H1 (cell line): ENCODE results near the gene NPHP4. TPM values are rescaled to one million over a fixed set of nuclear protein-coding genes. Genes with fewer than 3 reads are reported as not detected.

Experiments used
- CTCF ChIA-PET: fragments of 300-600 bp; sonication (Branson Sonifier 250); formaldehyde crosslinking; loops from one replicate; lab custom pipeline; 2021; ENCODE audit not compliant: partially characterized antibody; lab: Charles Lee
- POLR2A ChIA-PET: fragments of 300-600 bp; sonication (Branson Sonifier 250); formaldehyde crosslinking; loops from one replicate; lab custom pipeline; 2021; ENCODE audit warnings: inconsistent platforms; ENCODE audit not compliant: partially characterized antibody; lab: Charles Lee
- DNase-seq, 2 experiments: peaks; one replicate each; pipeline versions ENCODE4 v3.0.0 to v3.0.0-alpha.2; 2010 to 2022; ENCODE audit warnings: low spot score in 2 of 2, low read depth in 1 of 2, mixed read lengths in 1 of 2
- FAIRE-seq: peaks from 2 replicates; lab custom pipeline; 2011; peaks lifted over from hg19 to GRCh38; lab: Jason Lieb, UNC
- H2AFZ ChIP-seq: 2 replicates; pipeline ENCODE4 v1.8.1; 2012; ENCODE audit warnings: low read length, inconsistent platforms
- H2AK5ac ChIP-seq: 2 replicates; pipeline ENCODE4 v1.6.1; 2013; ENCODE audit warnings: low read depth, low read length
- H2BK120ac ChIP-seq: replicated peaks from 2 replicates; pipeline ENCODE3; 2013; ENCODE audit warnings: low read depth, low read length, inconsistent platforms
- H2BK12ac ChIP-seq: 2 replicates; pipeline ENCODE4 v1.6.1; 2013; ENCODE audit warnings: low read depth, low read length
- H2BK15ac ChIP-seq: 2 replicates; pipeline ENCODE4 v1.6.1; 2013; ENCODE audit warnings: low read length
- H2BK20ac ChIP-seq: 2 replicates; pipeline ENCODE4 v1.6.1; 2013; ENCODE audit warnings: low read length
- H2BK5ac ChIP-seq: 2 replicates; pipeline ENCODE4 v1.6.1; 2013; ENCODE audit warnings: low read depth, low read length
- H3K14ac ChIP-seq: 2 replicates; pipeline ENCODE4 v1.6.1; 2013; ENCODE audit warnings: inconsistent platforms; ENCODE audit not compliant: insufficient read length
- H3K18ac ChIP-seq: 2 replicates; pipeline ENCODE4 v1.6.1; 2013; ENCODE audit warnings: low read length; ENCODE audit errors: extremely low read depth
- H3K23ac ChIP-seq: 2 replicates; pipeline ENCODE4 v1.6.1; 2013; ENCODE audit warnings: inconsistent platforms; ENCODE audit not compliant: insufficient read length
- H3K23me2 ChIP-seq: 2 replicates; pipeline ENCODE4 v1.6.1; 2013; ENCODE audit warnings: low read depth, low read length
- H3K27ac ChIP-seq: 2 replicates; pipeline ENCODE4 v1.6.1; 2011; ENCODE audit warnings: low read depth, low read length, inconsistent platforms
- H3K27me3 ChIP-seq, 4 experiments: replicated peaks in 1 of 4; 1 replicate in 1 of 4; 2 replicates in 3 of 4; pipeline versions ENCODE4 v1.6.1 to v1.8.1; 2011 to 2013; ENCODE audit warnings: low read length in 3 of 4, mild to moderate bottlenecking in 3 of 4, inconsistent platforms in 2 of 4, mixed read lengths in 2 of 4, moderate library complexity in 1 of 4; ENCODE audit not compliant: control insufficient read depth in 3 of 4, insufficient read depth in 3 of 4; ENCODE audit errors: extremely low read depth in 1 of 4
- H3K36me3 ChIP-seq, 4 experiments: 2 replicates each; pipeline versions ENCODE4 v1.6.1 to v1.8.1; 2011 to 2013; ENCODE audit warnings: mild to moderate bottlenecking in 4 of 4, low read length in 3 of 4, moderate library complexity in 2 of 4, control low read depth in 1 of 4, inconsistent platforms in 1 of 4; ENCODE audit not compliant: insufficient read depth in 4 of 4, control insufficient read depth in 2 of 4
- H3K4ac ChIP-seq: replicated peaks from 2 replicates; pipeline ENCODE3; 2013; ENCODE audit warnings: low read length, low read depth, mixed read lengths, inconsistent platforms; ENCODE audit not compliant: insufficient read length
- H3K4me1 ChIP-seq, 4 experiments: replicated peaks in 1 of 4; 1 replicate in 1 of 4; 2 replicates in 3 of 4; pipeline versions ENCODE4 v1.6.1 to v1.8.1; 2011 to 2013; ENCODE audit warnings: low read length in 3 of 4, inconsistent platforms in 2 of 4, mixed read lengths in 1 of 4; ENCODE audit not compliant: insufficient read depth in 4 of 4, control insufficient read depth in 3 of 4
- H3K4me2 ChIP-seq, 2 experiments: 2 replicates each; pipeline versions ENCODE4 v1.6.1 to v1.8.1; 2011 to 2013; ENCODE audit warnings: low read depth in 2 of 2, low read length in 2 of 2, control low read depth in 1 of 2, inconsistent platforms in 1 of 2, mild to moderate bottlenecking in 1 of 2; ENCODE audit not compliant: insufficient read depth in 1 of 2
- H3K4me3 ChIP-seq, 4 experiments: fragments of 200-600, 300-600 bp in 1 of 4; sonication (generic), shearing (Covaris generic), sonication (Bioruptor Twin) in 1 of 4; 2 replicates each; pipeline versions ENCODE4 v1.5.1 to v1.8.1; 2011 to 2016; ENCODE audit warnings: low read length in 4 of 4, low read depth in 3 of 4, control low read depth in 2 of 4, inconsistent platforms in 2 of 4, mild to moderate bottlenecking in 2 of 4, mixed read lengths in 1 of 4, moderate library complexity in 1 of 4; ENCODE audit not compliant: insufficient read depth in 2 of 4; ENCODE audit errors: extremely low read depth in 1 of 4
- H3K56ac ChIP-seq: replicated peaks from 2 replicates; pipeline ENCODE3; 2013; ENCODE audit warnings: low read depth, mild to moderate bottlenecking, mixed read lengths, low read length, inconsistent platforms; ENCODE audit not compliant: insufficient read length
- H3K79me1 ChIP-seq: 2 replicates; pipeline ENCODE4 v1.6.1; 2013; ENCODE audit warnings: low read depth, low read length, control low read depth
- H3K79me2 ChIP-seq, 2 experiments: 2 replicates each; pipeline versions ENCODE4 v1.6.1 to v1.8.1; 2012 to 2013; ENCODE audit warnings: low read length in 2 of 2, mild to moderate bottlenecking in 2 of 2, inconsistent platforms in 1 of 2; ENCODE audit not compliant: insufficient read depth in 2 of 2, control insufficient read depth in 1 of 2
- H3K9ac ChIP-seq, 4 experiments: replicated peaks in 1 of 4; 1 replicate in 1 of 4; 2 replicates in 3 of 4; pipeline versions ENCODE4 v1.6.1 to v1.8.1; 2011 to 2013; ENCODE audit warnings: low read depth in 3 of 4, low read length in 3 of 4, control low read depth in 2 of 4, mild to moderate bottlenecking in 2 of 4, moderate library complexity in 2 of 4, inconsistent platforms in 1 of 4; ENCODE audit errors: extremely low read depth in 1 of 4
- H3K9me3 ChIP-seq, 2 experiments: 2 replicates each; pipeline versions ENCODE4 v1.6.1 to v1.8.1; 2012 to 2013; ENCODE audit warnings: mild to moderate bottlenecking in 2 of 2, moderate library complexity in 2 of 2, control low read depth in 1 of 2, inconsistent platforms in 1 of 2, low read depth in 1 of 2, low read length in 1 of 2, mixed read lengths in 1 of 2; ENCODE audit not compliant: insufficient read depth in 2 of 2
- H4K20me1 ChIP-seq, 2 experiments: replicated peaks in 1 of 2; 2 replicates each; pipeline versions ENCODE3 to v1.8.1; 2011 to 2013; ENCODE audit warnings: inconsistent platforms in 2 of 2, low read length in 2 of 2, mild to moderate bottlenecking in 1 of 2; ENCODE audit not compliant: insufficient read depth in 2 of 2, control insufficient read depth in 1 of 2
- H4K5ac ChIP-seq: 2 replicates; pipeline ENCODE4 v1.6.1; 2013; ENCODE audit warnings: low read length, low read depth, mixed read lengths, inconsistent platforms; ENCODE audit not compliant: insufficient read length
- H4K8ac ChIP-seq: 2 replicates; pipeline ENCODE4 v1.8.0; 2013; ENCODE audit warnings: mild to moderate bottlenecking, moderate library complexity, low read length, inconsistent platforms; ENCODE audit not compliant: insufficient read depth; ENCODE audit errors: extremely low read depth
- H4K91ac ChIP-seq: replicated peaks from 2 replicates; pipeline ENCODE3; 2013; ENCODE audit warnings: low read length, mixed read lengths, inconsistent platforms; ENCODE audit not compliant: insufficient read length
- BACH1 ChIP-seq: IDR thresholded peaks from 2 replicates; pipeline ENCODE4 v1.6.1; 2012; ENCODE audit warnings: low read length, improper control_type of control experiment
- CBX8 ChIP-seq: fragments of 300-800, 300-1000 bp; sonication (generic); IDR thresholded peaks from 2 replicates; pipeline ENCODE4 v1.7.1; 2016; ENCODE audit warnings: low read depth, low read length, borderline replicate concordance
- CREB1 ChIP-seq: IDR thresholded peaks from 2 replicates; pipeline ENCODE4 v1.6.1; 2012; ENCODE audit warnings: inconsistent platforms
- EGR1 ChIP-seq: IDR thresholded peaks from 2 replicates; pipeline ENCODE4 v1.6.1; 2011; ENCODE audit warnings: low read depth, low read length, borderline replicate concordance
- EP300 ChIP-seq, 2 experiments: IDR thresholded peaks; 1 replicate in 1 of 2; 2 replicates in 1 of 2; pipeline ENCODE4 v1.6.1; 2011 to 2012; ENCODE audit warnings: low read depth in 2 of 2, low read length in 2 of 2, mild to moderate bottlenecking in 2 of 2, borderline replicate concordance in 1 of 2, inconsistent platforms in 1 of 2, moderate library complexity in 1 of 2
- KDM4A ChIP-seq: IDR thresholded peaks from one replicate; pipeline ENCODE4 v1.7.1; 2012; ENCODE audit warnings: low read depth, mild to moderate bottlenecking, moderate library complexity, low read length, inconsistent platforms; ENCODE audit not compliant: severe bottlenecking
- MAFK ChIP-seq: IDR thresholded peaks from 2 replicates; pipeline ENCODE4 v1.6.1; 2012; ENCODE audit warnings: low read depth, mild to moderate bottlenecking, improper control_type of control experiment, low read length
- POU5F1 ChIP-seq: IDR thresholded peaks from 2 replicates; pipeline ENCODE4 v1.6.1; 2011; ENCODE audit warnings: low read depth, mild to moderate bottlenecking, low read length, moderate library complexity
- RNF2 ChIP-seq: fragments of 200-900, 300-1000 bp; sonication (generic); IDR thresholded peaks from 2 replicates; pipeline ENCODE4 v1.7.1; 2016; ENCODE audit warnings: borderline replicate concordance, low read depth, mild to moderate bottlenecking, antibody characterized with exemption, low read length; ENCODE audit not compliant: poor library complexity, severe bottlenecking; ENCODE audit errors: missing control alignments
- SIRT6 ChIP-seq: IDR thresholded peaks from one replicate; pipeline ENCODE4 v1.7.1; 2012; ENCODE audit warnings: low read length, inconsistent platforms
- SP2 ChIP-seq: IDR thresholded peaks from 2 replicates; pipeline ENCODE4 v1.6.1; 2012; ENCODE audit warnings: mild to moderate bottlenecking, low read length, inconsistent platforms
- TAF1 ChIP-seq: IDR thresholded peaks from 2 replicates; pipeline ENCODE4 v1.6.1; 2011; ENCODE audit warnings: mild to moderate bottlenecking, low read depth, low read length
- USF2 ChIP-seq: IDR thresholded peaks from 2 replicates; pipeline ENCODE4 v1.6.1; 2011; ENCODE audit warnings: low read length, improper control_type of control experiment
- WGBS, 2 experiments: shearing (Covaris generic) in 1 of 2; methylation state at CpG; one replicate each; pipeline versions ENCODE4 v1.1.6 to v1.1.7; 2013 to 2015; ENCODE audit warnings: low lambda C conversion rate in 2 of 2, mixed read lengths in 2 of 2, inconsistent platforms in 1 of 2, low coverage in 1 of 2, missing lambda C conversion rate in 1 of 2; ENCODE audit not compliant: insufficient replicate concordance in 2 of 2, insufficient coverage in 1 of 2, insufficient read length in 1 of 2; ENCODE audit errors: extremely low coverage in 1 of 2, missing lambda C conversion rate in 1 of 2; 5-methylcytosine and 5-hydroxymethylcytosine counted together
- polyA plus RNA-seq, 7 experiments: library from polyadenylated mRNA; depleted of rRNA in 3 of 7; stranded (reverse) in 5 of 7; unstranded in 2 of 7; fragments of >200 nt in 5 of 7; fragments of 200-250 nt in 2 of 7; gene quantifications; 1 replicate in 5 of 7; 2 replicates in 1 of 7; 4 replicates in 1 of 7; pipeline versions ENCODE4 v1.2.1 to v1.2.3, GENCODE V29; 2011 to 2013; ENCODE audit warnings: missing spikeins in 2 of 7, mixed read lengths in 2 of 7
- total RNA-seq: library from RNA; stranded (reverse); fragmentation: NEBNext Ultra II Directional; extraction: Animal tissue kit (Norgen Biotek cat#: 25700); gene quantifications from 2 replicates; pipeline ENCODE4 v1.2.1, GENCODE V29; 2021

Gene NPHP4
- total and polyA plus RNA-seq, 2 of the 8 experiments (the other 6 are each of a cell fraction or from before 2014, with no cell fraction given) = 5.8 to 14.0 TPM

- FAIRE-seq (no peak), DNase-seq (no peak)
- Histone ChIP-seq H3K27me3 (peaks cover 0 to 5% (median 2%) of the 10 kb centered on the region in 4 experiments; a peak in 4 of 7 replicates), H3K4ac (no peak overlapping the region), H2BK12ac (peak overlapping the region; percentile 75; the same call in 1 of the 2 replicates), H3K79me1 (peaks cover 3% of the 10 kb centered on the region; the same call in 1 of the 2 replicates), H4K8ac (peak overlapping the region; percentile 42; the same call in 1 of the 2 replicates), H2BK20ac (no peak overlapping the region), H3K79me2 (no peaks in the 10 kb centered on the region), H3K9ac (no peak overlapping the region), H3K9me3 (no peaks in the 10 kb centered on the region), H2AFZ (no peak overlapping the region), H3K14ac (no peak overlapping the region), H3K23ac (no peak overlapping the region), H3K36me3 (no peaks in the 10 kb centered on the region), H3K27ac (no peak overlapping the region), H3K18ac (no peak overlapping the region), H3K23me2 (peaks cover 12% of the 10 kb centered on the region; the same call in 1 of the 2 replicates), H3K4me3 (no peak overlapping the region), H2AK5ac (no peak overlapping the region), H4K91ac (no peak overlapping the region), H4K5ac (no peak overlapping the region), H3K56ac (no peak overlapping the region), H4K20me1 (peaks cover 0 to 11% of the 10 kb centered on the region in 2 experiments), H3K4me2 (peak overlapping the region; percentile 50 to 67; a peak in 2 of 4 replicates), H2BK15ac (0 out of 2 replicates have a peak overlapping the region, but pooled peaks have one; percentile 63), H3K4me1 (peaks cover 0 to 13% (median 7%) of the 10 kb centered on the region in 4 experiments; a peak in 5 of 7 replicates), H2BK120ac (no peak overlapping the region), H2BK5ac (peak overlapping the region; percentile 22; the same call in 1 of the 2 replicates)
- 74% methylated on average over 10 of the region's 10 CpGs; no CpG with 5 or more reads in 1 of the 2 experiments for WGBS, 2 experiments
- POLR2A ChIA-PET = interaction anchor here (1.5 kb wide), 1 partner anchor 27 kb away, joined by 4 read pairs; no protein-coding TSS in a partner anchor
- CTCF ChIA-PET = interaction anchor here (0.7 to 4.3 kb wide), 39 partner anchors 9 to 279 kb away, joined by 3 to 32 read pairs (median 5); partner anchors contain the start of gene KCNAB2
- TF ChIP-seq RNF2 = no peak
- TF ChIP-seq CBX8 = no peak
- TF ChIP-seq CREB1 = no peak
- no peak for TF ChIP-seq USF2
- TF ChIP-seq TAF1 = no peak
- no peak for TF ChIP-seq SP2
- TF ChIP-seq POU5F1 = no peak
- no peak for TF ChIP-seq MAFK
- no peak for TF ChIP-seq KDM4A
- TF ChIP-seq BACH1 = no peak
- no peak for TF ChIP-seq EGR1
- no peak for TF ChIP-seq SIRT6
- no peak for TF ChIP-seq EP300 (IDR thresholded peaks at IDR 0.05; ENCODE audit: borderline replicate concordance in 1 of 2, low read depth in 2 of 2, low read length in 2 of 2)
Measured at GRCh38 chr1:6034750-6035096, 42.5 kb upstream of the NPHP4 start.
